SIG-M5 (cell line): ENCODE measurements around the gene NTM.

ENCODE experiments used
- DNase-seq: peaks from one replicate; lab custom pipeline; 2025; lab: John Stamatoyannopoulos, UW

The NTM gene

DNA sequence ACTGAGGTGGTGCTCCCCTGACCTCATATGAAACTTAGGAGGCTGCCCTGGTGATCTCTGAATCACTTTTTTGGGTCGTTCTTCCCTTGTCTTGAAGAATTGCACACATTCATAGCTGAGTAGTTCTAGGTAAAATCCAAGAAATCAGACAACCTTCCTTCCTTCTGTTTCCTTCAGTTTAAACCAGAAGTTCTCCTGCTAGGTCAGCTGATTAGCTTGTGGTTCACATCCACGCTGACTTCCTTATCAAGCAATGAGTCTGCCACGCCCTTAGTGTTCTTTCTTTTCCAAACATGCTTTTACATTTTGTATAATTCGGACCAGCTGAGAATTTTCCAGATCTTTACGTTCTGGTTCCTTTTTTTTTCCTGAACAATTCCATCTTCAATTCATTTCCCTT lies 892.8 kb downstream of the NTM start:
- no peak for DNase-seq

DNA sequence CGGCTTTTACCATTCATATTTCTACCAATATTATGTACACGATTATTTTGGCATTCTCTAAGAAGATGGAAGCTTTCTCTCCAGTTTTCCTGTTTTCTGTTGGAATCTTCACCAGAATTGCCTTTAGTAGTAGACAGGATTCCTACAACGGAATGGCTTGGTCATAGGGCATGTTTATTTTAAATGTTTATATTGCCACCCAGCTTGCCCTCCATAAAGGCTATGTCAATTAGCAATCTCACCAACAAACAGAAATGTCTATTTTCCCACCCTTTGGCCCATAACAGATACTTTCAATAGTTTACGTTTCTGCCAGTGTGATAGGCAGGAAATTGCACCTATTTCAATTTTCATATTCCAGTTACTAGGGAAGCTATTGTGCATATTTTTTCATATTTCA lies 893.5 kb downstream of the NTM start:
- no peak for DNase-seq

DNA sequence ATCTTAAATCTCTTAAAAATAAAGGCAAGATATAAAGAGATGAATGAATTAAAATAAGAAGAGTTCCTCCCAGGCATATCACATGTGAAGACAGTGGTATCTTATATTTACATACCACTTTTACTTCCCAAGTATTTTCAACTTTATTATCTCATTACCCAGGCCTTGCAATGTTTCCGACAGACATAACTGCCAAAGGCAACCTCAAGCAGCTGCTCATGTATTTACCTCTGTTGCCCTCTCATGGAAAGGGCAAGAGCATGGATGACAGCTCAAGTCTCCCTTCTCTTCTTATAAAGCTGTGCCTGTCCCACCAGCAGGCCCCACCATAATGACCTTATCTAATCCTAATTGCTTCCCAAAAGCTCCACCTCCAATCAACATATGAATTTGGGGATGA lies 894.2 kb downstream of the NTM start:
- no peak for DNase-seq

DNA sequence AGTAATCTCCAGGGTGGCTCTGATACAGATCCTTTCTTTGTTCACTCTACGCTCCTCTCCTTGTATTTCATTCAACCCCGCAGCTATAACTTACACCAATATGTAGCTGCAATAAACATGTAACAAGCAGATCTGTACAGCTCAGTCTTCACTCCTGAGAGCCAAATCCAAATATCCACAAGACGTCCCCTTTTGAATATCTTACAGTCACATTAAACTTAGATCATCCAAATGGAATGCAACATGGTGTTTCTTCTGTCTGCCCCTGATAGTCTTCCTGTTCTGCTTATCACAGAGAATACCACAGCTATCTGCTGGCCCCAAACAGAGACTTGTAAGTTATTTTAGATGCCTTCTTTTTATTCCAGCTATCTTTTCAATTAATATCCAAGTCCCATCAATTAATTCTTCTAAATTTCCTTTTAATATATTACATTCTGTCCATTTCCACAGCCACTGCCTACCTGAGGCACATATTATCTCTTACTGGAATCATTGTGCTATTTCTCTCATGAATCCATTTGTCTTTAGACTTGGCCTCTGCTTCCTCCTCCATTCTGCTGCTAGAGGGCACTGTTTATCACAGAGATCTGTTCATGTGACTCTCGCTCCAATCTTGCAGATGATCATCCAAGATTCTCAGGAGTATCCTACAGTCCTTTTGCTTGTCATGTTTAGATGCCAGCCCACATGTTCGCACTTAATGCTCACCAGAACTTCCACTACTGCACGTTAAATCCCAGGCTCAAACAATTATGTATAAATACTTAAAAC lies 908.6 kb downstream of the NTM start:
- DNase-seq, result no peak

DNA sequence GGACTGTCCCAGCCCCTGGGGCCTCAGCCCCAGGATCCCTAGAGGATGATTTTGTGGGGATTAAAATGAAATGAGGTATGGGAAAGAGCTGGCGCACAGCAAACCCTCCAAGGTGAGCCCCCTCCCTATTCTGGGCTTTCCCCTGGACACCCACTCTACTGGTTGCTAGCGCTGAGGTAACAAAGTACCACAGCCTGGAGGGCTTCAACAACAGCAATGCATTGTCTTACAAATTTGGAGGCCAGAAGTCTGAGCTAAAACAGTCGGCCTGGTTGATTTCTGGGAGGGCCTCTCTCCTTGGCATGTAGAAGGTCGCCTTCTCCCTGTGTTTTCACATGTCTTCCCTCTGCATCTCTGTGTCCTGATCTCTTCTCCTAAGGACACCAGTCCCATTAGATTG lies 913.6 kb downstream of the NTM start:
- no peak for DNase-seq

DNA sequence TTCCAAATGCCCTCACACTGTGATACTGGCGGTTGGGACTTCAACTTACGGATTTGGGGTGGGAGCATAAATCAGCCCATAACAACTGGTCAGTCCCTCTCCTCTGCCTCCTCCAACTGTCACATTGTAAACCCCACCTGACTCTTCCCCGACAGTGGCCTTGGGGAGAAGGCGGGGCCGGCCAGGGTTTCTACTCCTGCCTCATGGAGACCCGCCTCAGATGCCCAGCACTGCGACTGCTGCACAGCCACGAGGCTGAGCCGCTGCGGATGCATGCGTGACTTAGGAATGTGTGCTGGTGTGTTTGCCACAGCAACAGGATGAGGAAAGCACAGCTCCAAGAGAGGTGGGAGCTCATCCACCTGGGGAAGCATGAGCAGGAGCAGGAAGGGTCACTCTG lies 914.2 kb downstream of the NTM start:
- no peak for DNase-seq

DNA sequence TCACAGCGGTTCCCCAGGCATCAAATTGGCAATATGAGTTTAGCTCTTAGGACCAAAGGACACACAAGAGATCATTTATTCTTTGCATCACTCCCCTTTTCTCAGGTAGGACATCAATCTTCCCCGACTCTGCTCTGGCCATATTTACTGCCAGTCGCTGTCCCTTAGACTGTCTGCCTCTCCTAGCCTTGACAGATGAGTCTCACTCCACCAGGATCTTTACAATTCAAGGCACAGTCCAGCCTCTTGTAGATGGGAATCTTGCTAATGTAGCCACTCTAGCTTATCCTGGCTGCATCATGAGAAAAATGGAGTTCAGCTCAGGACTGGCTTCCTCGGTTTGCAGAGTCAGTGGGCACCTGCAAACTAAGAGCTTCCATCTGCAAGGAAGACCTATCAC lies 915.2 kb downstream of the NTM start:
- DNase-seq, result no peak

DNA sequence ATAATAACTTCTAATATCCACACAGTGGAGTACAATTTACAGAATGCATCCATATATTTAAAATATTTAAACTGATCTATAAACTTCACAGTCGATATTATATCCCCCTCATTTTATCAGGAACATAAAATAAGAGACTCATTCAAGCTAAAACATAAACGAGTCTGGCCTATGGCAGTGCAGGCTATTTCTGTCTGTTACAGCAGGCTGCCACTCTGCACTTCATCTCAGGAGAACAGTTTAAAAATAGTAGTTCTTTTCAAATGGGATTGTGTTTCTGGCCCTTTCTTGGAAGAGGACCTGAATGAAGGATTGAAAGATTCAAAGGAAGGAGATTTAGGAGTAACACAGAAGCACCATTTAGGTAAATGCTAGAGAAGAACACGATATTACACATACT lies 915.7 kb downstream of the NTM start:
- DNase-seq, result no peak

DNA sequence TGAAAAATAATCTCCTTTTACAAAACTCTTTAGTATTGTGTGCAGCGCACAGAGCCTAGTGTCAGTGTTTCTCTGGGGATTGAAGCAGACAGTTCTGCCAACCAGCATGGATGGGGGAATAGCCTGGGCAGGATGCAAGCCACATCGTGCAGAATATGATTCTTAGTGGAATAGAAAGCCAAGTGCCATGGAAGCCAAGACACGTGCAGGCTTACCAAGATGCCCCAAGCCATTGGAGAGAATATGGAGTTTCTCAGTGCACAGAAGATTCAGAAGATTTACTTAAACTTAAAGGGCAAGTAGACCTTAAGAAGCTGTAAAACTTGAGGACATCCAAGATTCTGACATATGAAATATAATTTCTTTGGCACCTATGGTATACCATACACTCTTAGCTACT lies 917.6 kb downstream of the NTM start:
- DNase-seq, result no peak

DNA sequence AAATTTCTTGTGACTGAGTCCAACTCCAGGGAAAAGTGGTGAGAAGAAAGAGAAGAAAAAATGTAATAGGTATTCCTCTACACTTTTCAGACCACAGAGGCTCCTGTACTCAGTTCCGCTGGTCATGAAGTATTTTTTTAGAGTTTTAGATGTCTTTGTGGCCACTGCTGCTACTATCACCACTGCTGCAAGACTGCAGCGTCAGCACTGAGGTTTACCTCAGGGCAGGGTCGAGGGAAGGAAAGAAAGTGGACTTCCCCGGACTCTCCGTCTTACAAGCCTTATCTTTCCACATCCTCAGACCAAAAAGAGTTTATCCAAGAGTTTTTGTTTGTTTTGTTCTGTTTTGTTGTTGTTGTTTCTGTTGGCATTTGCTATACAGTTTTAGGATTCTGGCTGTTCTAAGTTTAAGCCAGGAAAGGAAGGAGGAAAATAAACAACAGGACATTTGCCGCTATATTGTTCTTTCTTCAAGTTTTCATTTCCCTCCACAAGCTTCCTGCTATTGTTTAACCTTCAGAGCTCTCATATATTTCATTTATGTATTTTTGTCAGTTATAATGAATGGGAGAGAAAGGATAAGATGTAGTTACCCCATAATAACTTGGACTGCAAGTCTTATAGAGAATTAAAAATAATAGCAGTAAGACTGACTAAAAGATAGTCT lies 919.3 kb downstream of the NTM start:
- no peak for DNase-seq

DNA sequence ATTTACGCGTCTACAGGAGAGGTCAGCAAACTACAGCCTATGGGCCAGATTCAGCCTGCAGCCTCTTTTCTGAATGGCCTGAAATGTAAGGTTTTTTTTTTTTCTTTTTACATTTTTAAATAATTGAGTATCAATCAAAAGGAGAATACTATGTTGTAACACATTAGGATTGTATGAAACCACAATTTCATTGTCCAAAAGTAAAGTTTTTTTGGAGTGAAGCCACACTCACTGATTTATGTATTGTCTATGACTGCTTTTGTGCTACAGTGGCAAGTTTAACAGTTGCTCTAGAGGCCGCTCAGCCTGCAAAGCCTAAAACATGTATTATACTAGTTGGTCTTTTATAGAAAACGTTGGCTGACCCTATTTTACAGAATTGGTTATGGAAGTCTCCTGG lies 923.2 kb downstream of the NTM start:
- DNase-seq, result no peak

DNA sequence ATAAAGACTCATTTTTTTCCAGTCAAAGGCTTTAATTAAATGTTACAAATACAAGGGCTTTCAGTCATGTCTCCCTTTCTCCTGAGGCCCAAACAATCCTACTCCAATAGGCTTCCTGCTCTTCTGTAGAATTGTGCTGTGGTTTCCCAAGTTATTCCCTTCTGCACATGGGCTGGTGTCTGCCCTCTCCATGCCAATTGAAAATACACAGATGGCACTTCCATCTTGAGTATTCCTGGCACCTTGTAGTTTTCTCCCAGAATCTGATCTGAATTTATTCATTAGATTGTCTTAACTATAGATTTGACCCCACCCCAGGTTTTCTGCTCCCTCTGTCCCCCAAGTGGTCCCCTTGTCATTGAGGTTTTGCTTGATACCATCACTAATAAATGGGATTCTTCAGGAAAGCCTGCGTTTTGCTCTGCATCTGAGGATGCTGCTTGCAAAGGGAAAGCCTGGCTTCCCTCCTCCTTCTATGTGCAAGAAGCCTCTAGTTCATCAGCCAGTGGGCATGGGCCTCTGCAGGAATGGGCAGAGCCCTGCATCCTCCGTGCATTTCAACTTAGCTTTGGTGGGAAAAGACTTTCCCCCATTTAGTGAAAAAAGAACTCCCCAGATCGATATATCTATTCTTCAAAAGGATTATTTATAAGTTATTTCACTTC lies 926.7 kb downstream of the NTM start:
- DNase-seq, result no peak

DNA sequence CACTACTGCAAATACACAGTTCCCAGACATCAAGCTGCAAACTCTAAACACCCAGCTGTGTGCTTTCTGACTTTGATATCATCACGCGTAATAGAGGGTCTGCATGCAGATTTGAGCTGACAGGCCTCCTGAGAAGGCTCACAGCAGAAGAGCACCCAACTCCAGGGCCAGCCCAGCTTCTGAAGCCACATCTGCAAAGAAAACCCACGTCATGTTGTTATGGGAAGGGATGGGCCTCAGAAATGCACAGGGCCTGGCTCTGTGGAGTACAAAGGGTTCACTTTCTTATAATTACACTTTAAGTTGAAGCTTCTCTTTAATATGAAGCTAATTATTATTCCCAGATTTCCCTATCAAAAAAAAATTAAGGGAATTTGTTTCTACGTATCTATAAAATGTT lies 927.9 kb downstream of the NTM start:
- DNase-seq, result no peak

DNA sequence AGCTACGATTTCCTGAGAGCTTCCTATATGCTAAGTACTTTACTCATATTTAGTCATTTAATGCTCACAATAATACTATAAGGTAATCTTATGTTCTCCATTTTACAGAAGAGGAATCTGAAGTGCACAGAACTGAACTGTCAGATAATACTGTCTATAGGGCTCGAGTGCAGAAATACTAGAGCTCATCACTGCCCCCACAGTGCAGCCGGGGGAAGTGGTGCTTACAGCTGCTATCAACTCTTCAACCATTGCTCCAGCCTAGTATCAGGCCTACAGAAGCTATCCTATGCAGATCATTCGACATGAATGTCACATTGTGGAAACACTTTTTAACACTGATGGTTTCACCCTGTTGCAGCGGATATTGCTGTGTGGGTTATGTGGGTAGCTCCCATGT lies 929.9 kb downstream of the NTM start:
- DNase-seq, result no peak

DNA sequence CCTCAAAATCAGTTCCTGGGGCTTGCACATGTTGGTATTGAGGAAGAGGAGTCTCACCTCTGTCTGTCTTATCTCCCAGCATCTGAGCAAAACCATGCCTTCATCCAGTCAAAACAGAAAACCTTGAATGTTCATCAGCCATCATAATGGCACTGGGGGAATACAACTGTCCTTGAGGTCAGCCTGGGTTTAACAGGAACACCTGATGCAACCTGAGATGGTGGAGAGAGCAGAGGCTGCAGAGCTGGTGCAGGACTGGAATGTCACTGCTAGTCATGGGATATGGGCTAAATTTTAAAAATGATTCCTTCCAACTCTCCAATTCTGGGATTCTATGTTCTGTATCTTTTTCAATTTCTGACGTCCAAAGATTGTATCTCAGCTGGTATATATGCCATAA lies 931.0 kb downstream of the NTM start:
- DNase-seq, result no peak

DNA sequence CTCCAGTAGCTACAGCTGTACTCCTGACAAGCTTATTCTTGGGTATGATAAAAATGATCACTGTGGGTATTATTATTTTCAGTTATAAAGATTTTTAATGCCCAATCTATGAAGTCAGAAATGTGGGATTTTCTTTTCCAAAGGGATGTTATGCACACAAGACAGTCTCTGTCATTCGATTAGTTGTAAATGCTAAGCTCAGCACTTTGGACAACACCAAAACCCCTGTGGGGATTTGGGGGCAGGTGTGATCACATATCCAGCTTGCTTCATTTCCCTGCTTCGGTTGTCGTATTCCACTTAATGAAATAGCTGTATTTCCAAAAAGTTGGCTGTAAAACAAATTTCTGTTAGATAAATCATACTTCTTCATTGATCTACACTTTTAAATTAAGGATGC lies 931.5 kb downstream of the NTM start:
- DNase-seq, result no peak

DNA sequence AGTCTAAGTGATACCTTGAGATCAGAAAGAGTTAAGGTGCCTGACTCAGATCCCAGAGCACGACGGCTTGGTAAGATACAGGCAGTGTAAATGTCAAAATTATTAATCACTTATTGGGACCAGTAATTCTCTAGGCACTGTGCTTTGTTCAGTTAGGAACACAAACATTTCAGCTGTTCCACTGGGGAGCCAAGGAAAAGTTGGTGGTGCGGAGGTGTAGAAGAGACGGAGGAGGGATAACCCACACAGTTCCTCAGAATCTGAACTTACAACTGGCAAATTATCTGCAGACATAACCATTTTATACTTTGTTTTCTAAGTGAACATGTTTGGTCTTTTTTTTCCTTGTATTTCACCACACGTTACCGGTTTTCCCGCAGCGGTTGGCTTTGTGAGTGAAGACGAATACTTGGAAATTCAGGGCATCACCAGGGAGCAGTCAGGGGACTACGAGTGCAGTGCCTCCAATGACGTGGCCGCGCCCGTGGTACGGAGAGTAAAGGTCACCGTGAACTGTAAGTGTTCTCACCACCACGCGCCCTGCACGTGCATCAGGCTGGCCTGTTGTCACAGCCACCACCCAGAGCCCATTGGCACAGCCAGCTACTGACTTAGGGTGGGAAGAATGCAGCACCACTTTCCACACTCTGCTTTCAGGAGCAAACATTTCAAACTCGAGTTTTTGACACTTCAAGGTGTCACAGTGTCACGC lies 937.0 kb downstream of the NTM start:
- no peak for DNase-seq

DNA sequence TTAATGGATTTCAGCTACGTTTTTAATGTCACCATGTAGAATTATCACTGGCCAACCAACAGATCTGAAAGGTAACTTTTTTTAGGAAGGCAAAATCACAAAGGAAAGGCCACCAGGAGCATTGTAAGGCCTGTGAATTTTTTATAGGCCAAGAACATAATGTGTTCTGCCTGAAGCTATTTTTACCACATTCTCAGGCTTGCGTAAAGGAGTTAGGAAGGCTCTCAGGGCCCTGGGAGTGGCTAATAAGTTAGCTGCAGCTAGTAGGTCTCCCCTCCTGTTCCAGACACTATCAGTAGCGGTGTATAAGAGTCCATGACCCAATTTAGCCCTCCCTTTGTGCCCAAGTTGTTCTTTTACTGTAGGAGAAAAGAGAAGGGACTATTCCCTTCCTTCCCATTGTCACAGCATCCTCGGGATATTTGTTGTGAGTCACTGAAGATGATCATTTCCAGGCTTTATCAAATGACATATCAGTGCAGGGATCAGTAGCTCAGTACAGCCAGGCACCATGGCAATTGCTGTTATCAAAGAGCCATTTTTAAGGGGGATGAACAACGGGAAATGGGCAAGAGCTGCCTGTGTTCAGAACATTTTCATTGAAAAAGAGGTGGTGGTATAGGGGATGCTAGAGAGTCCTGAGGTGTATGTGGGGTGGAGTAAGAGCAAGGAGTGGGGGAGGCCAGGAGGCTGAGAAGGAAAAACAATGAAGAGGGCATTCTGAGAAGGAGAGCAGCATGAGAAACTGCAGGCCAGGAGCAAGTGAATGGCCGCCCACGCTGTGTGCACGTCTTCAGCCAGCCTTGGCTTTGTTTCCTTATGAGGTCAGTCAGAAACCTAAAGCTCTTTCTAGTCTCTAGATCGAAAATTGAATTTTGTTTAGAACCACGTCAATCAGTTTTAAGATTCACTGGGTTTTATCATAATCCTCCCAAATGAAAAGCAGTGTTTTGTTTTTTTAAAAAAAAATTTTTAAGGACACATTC lies 940.3 kb downstream of the NTM start:
- no peak for DNase-seq

DNA sequence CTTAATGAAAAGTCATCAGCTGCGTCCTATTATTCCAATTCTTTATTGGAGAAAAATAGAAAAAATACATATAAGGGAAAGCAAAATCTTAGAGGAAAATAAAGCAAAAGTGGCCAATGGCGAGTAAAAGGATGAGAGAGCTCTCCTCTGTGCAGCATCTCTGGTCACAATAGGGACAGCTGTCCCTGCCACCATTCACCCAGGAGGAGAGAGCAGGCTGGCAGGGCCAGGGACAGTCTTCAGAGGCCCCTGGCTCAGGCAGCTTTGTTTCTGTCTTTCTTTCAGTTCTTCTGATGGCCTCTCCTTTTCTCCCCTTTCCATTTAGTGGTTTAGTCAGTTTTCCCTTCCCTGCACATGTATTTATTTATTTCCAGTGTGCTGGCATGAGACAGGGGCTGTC lies 941.3 kb downstream of the NTM start:
- DNase-seq, result no peak

DNA sequence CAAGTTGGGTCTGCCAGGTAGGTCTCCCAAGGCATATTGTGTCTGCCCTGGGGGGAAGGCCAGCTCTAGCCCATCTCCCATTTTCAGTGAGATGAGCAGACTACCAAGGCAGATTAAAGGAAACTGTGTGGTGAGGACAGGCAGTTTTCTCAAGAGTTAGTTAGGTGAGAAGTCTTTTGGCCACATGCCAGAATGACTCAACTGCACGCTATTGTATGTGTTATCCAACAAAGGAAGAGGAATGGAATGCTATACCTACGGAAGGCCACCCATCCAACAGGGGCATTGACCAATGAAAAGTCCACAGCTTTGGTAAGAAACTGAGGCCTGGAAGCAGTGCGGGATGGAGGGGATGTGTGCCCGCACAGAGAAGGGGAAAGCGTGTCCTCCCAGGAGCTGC lies 941.7 kb downstream of the NTM start:
- DNase-seq, result no peak

DNA sequence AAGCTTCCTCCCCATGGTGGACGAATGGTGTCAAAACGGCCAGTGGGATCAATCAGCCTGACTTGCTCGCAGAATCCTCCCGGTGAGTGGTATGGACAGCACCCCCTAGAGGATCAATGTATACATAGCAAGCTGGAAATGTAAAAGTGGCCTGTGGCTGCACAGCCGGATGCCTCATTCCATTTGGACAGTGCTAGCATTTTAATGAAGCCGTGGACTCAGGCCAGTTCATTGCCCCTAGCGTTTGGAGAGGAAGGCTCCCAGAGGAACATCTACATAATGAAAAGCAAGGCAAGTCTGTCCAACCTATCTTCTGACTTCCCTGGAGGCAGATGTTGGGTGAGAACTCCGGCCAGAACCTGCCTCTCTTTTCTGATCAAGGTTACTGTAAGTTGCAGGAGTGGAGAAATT lies 942.3 kb downstream of the NTM start:
- no peak for DNase-seq
